PC-3 (cell line): ENCODE data around the gene ASF1B. TPM values are rescaled to one million over a fixed set of nuclear protein-coding genes. Genes with fewer than 3 reads are reported as not detected.
"Not testable (repeated sequence)": the region's sequence is repeated elsewhere in the genome, so short reads cannot be mapped to it uniquely, and the experiment has no call there.

ENCODE experiments used
- ATAC-seq: fragments of 200-7000 bp; cut with Tn5 transposase; 2 replicates; pipeline ENCODE4 v1.9.1; 2020; ENCODE audit warnings: mild to moderate bottlenecking, moderate library complexity
- BruUV-seq: library from RNA; stranded (reverse); fragments of 400-500 nt; replicated peaks from 2 replicates; lab custom pipeline; 2021; lab: Mats Ljungman, UMichigan
- CTCF ChIA-PET: fragments of 300-600 bp; sonication (Branson Sonifier 250); formaldehyde crosslinking; loops from one replicate; lab custom pipeline; 2022; ENCODE audit warnings: antibody characterized with exemption; lab: Charles Lee
- POLR2A ChIA-PET: fragments of 300-600 bp; sonication (Branson Sonifier 250); formaldehyde crosslinking; loops from one replicate; lab custom pipeline; 2022; ENCODE audit warnings: antibody characterized with exemption; ENCODE audit not compliant: unreplicated experiment; lab: Charles Lee
- DNase-seq: peaks from one replicate; pipeline ENCODE4 v3.0.0-alpha.2; 2015
- H2AFZ ChIP-seq: fragments of 300-600 bp; sonication (generic); 2 replicates; pipeline ENCODE4 v1.6.0; 2016; ENCODE audit warnings: antibody characterized with exemption, low read length
- H3F3A ChIP-seq: fragments of 300-600 bp; sonication (generic); one replicate; pipeline ENCODE4 v1.6.0; 2017; ENCODE audit warnings: antibody characterized with exemption, low read length, control low read depth, mild to moderate bottlenecking; ENCODE audit not compliant: unreplicated experiment
- H3K27ac ChIP-seq: fragments of 300-600 bp; sonication (generic); 2 replicates; pipeline ENCODE4 v1.5.1; 2016; ENCODE audit warnings: mild to moderate bottlenecking, low read length
- H3K27me3 ChIP-seq: fragments of 300-600 bp; sonication (generic); 2 replicates; pipeline ENCODE4 v1.6.1; 2016; ENCODE audit warnings: low read length, mixed read lengths
- H3K36me3 ChIP-seq: fragments of 300-600 bp; sonication (generic); 2 replicates; pipeline ENCODE4 v1.6.1; 2016; ENCODE audit warnings: low read depth, mixed run types, low read length, mixed read lengths
- H3K4me1 ChIP-seq: fragments of 300-600 bp; sonication (generic); 2 replicates; pipeline ENCODE4 v1.5.1; 2016; ENCODE audit warnings: low read length; ENCODE audit not compliant: insufficient read depth
- H3K4me2 ChIP-seq: fragments of 300-600 bp; sonication (generic); 2 replicates; pipeline ENCODE4 v1.6.0; 2016; ENCODE audit warnings: low read length
- H3K4me3 ChIP-seq: fragments of 300-600 bp; sonication (generic); 2 replicates; pipeline ENCODE4 v1.5.1; 2016; ENCODE audit warnings: mild to moderate bottlenecking, low read length, mixed read lengths
- H3K79me2 ChIP-seq: fragments of 300-600 bp; sonication (generic); 2 replicates; pipeline ENCODE4 v1.6.1; 2017; ENCODE audit warnings: low read length, mixed read lengths
- H3K9ac ChIP-seq: fragments of 300-600 bp; sonication (generic); 2 replicates; pipeline ENCODE4 v1.6.0; 2016; ENCODE audit warnings: mild to moderate bottlenecking, low read length
- H3K9me2 ChIP-seq: fragments of 300-600 bp; sonication (generic); replicated peaks from 2 replicates; pipeline ENCODE4 v1.6.1; 2016; ENCODE audit warnings: mixed run types, low read length, mixed read lengths
- H3K9me3 ChIP-seq: fragments of 300-600 bp; sonication (generic); 2 replicates; pipeline ENCODE4 v1.6.1; 2016; ENCODE audit warnings: low read length, mixed read lengths
- H4K20me1 ChIP-seq: fragments of 300-600 bp; sonication (generic); 2 replicates; pipeline ENCODE4 v1.6.1; 2016; ENCODE audit warnings: low read length, mixed read lengths
- CTCF ChIP-seq: fragments of 300-600 bp; sonication (generic); conservative IDR thresholded peaks from 2 replicates; pipeline ENCODE4 v1.5.1; 2017; ENCODE audit warnings: antibody characterized with exemption, low read depth, mild to moderate bottlenecking, low read length
- EZH2 ChIP-seq: fragments of 300-600 bp; sonication (generic); IDR thresholded peaks from one replicate; pipeline ENCODE4 v1.6.1; 2017; ENCODE audit warnings: antibody characterized with exemption, mild to moderate bottlenecking, low read length; ENCODE audit not compliant: unreplicated experiment
- EZH2phosphoT487 ChIP-seq: fragments of 300-600 bp; sonication (generic); IDR thresholded peaks from 2 replicates; pipeline ENCODE4 v1.6.1; 2018; ENCODE audit warnings: mild to moderate bottlenecking, antibody characterized with exemption, low read length, borderline replicate concordance
- intact Hi-C: fragments of 100-400 bp; cut with micrococcal nuclease; formaldehyde crosslinking; loops from 2 replicates; pipeline ENCODE4 v1.9.0; 2023
- total RNA-seq: library from RNA; depleted of rRNA; stranded (reverse); fragments of >200 nt; gene quantifications from 2 replicates; pipeline ENCODE4 v1.2.3, GENCODE V29; 2014

ASF1B gene
- total RNA-seq, 1 experiment from 2014 or later, result 84.7 TPM

DNA sequence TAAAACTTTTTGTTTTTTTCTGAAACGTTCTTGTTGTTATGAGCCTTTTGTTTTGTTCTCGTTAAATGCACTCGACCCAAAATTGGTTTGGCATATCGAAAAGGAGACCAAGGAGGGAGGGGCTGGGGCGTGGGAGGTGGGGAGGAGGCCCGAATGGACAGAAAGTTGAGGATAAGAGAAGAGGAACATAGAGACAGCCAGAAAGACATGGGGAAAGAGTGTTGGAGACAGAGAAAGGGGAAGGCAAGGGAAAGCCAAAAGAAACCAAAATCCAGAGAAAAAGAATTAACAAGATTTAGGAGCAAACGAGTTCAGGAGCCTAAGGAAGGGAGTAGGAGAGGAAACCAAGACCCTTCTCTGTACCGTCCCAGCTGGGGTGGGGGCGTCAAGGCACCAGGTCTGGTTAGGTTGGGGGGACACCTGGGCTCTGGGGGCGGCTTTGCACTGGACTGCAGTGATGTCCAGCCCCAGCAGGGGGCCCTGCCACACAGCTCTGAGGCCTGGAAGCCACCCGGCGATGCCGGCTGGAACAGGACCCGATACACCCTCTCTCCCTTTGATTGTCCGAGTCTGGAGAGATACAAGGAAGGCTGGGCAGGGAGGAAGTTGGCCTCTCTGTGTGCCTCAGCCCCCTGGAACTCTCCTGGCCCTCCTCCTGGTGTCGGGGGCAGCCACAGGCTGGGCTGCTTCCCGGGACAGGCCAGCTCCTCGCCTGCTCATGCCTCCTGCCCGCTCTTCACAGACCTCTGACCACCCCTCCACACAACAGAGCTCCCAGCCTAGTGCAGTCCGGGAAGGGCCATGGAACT lies 11.6 kb upstream of the ASF1B start:
- ChIA-PET POLR2A (no interaction called here), CTCF (interaction anchor here (0.8 to 1.3 kb wide), 3 partner anchors 11 to 200 kb away, joined by 3 to 5 read pairs (median 4); no protein-coding TSS in a partner anchor)
- Histone ChIP-seq H3K27ac (no peak overlapping the region), H3K4me3 (no peak overlapping the region), H3K9ac (no peak overlapping the region), H3K27me3 (no peaks in the 10 kb centered on the region), H3K4me1 (no peaks in the 10 kb centered on the region), H2AFZ (peak overlapping the region; percentile 63), H3K36me3 (no peaks in the 10 kb centered on the region), H4K20me1 (no peaks in the 10 kb centered on the region), H3K4me2 (peak overlapping the region; percentile 32), H3F3A (no peaks in the 10 kb centered on the region), H3K9me3 (no peaks in the 10 kb centered on the region), H3K9me2 (no peaks in the 10 kb centered on the region), H3K79me2 (no peaks in the 10 kb centered on the region)
- ATAC-seq (peak; percentile 89), DNase-seq (peak; percentile 77)
- TF ChIP-seq EZH2phosphoT487, result no peak
- peak; percentile 92 for TF ChIP-seq CTCF
- intact Hi-C loops, result loop anchor here (1.0 to 2.0 kb wide), 2 partner anchors 59 to 200 kb away; partner anchors contain the start of gene ADGRL1
- BruUV-seq, result no TSS peak

DNA sequence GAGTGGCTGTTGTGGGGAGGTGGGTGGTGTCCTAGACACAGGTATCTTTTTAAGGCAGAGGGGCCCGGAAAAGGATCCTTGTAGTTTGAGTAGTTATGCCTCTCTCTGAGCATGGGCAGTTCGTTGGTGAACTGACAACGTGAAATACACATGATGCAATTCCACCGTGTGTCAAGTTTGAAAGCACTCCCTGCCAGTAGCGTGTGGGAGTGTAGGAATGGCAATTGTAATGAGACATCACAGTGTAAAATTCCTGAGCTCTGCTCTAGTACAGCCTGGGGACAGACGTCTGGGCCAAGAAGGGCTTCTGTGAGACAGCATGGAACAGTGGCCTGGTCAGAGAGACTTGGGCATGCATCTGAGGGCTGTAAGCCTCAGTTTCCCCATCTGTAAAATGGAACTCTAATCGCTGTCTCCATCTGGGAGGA lies 10.4 kb upstream of the ASF1B start:
- ATAC-seq (no peak), DNase-seq (peak; percentile 16)
- CTCF ChIA-PET, result interaction anchor here (0.8 to 1.0 kb wide), 2 partner anchors 10 to 28 kb away, joined by 3 read pairs; partner anchors contain the start of gene ASF1B
- intact Hi-C loops, result no loop called here
- H3K79me2 ChIP-seq, result no peaks in the 10 kb centered on the region
- H4K20me1 ChIP-seq, result no peaks in the 10 kb centered on the region
- TF ChIP-seq CTCF, result no peak
- no peak for TF ChIP-seq EZH2
- TF ChIP-seq EZH2phosphoT487, result no peak
- H3K27me3 ChIP-seq, result no peaks in the 10 kb centered on the region
- H2AFZ ChIP-seq, result no peak overlapping the region
- POLR2A ChIA-PET, result no interaction called here
- no TSS peak for BruUV-seq
- H3K9ac ChIP-seq, result no peak overlapping the region
- no peak overlapping the region for H3K4me2 ChIP-seq
- no peaks in the 10 kb centered on the region for H3K9me2 ChIP-seq
- H3K4me3 ChIP-seq, result no peak overlapping the region
- no peaks in the 10 kb centered on the region for H3K4me1 ChIP-seq
- no peaks in the 10 kb centered on the region for H3F3A ChIP-seq
- H3K36me3 ChIP-seq, result no peaks in the 10 kb centered on the region
- no peak overlapping the region for H3K27ac ChIP-seq
- no peaks in the 10 kb centered on the region for H3K9me3 ChIP-seq

DNA sequence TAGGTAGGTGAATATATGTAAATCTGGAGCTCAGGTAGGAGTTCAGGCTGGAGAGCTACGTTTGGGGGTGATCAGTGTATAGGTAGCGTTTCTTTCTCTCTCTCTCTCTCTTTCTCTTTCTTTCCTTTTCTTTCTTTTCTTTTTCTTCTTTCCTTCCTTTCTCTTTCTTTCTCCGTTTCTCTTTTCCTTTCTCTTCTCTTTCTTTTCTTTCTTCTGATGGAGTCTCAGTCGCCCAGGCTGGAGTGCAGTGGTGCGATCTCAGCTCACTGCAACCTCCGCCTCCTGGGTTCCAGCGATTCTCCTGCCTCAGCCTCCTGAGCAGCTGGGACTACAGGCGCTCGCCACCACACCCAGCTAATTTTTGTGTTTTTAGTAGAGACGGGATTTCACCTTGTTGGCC lies 9.8 kb upstream of the ASF1B start:
- H2AFZ ChIP-seq, H4K20me1 ChIP-seq, intact Hi-C loops, ATAC-seq, DNase-seq, H3K4me3 ChIP-seq, H3F3A ChIP-seq, BruUV-seq, H3K27ac ChIP-seq, H3K4me1 ChIP-seq, H3K4me2 ChIP-seq, POLR2A ChIA-PET, H3K27me3 ChIP-seq, H3K9me3 ChIP-seq, H3K9me2 ChIP-seq, H3K9ac ChIP-seq, H3K79me2 ChIP-seq, H3K36me3 ChIP-seq: not testable (repeated sequence)
- CTCF ChIA-PET, result interaction anchor here (1.6 kb wide), 1 partner anchor 10 kb away, joined by 8 read pairs; the partner anchor contains the start of gene ASF1B
